Endothelial cell of umbilical vein (primary cell): ENCODE data around the gene FMN1. TPM values are rescaled to one million over a fixed set of nuclear protein-coding genes. Genes with fewer than 3 reads are reported as not detected.

Experiments used
- BruUV-seq: library from RNA; stranded (reverse); fragments of 400-500 nt; replicated peaks from 2 replicates; lab custom pipeline; 2021; lab: Mats Ljungman, UMichigan
- CTCF ChIA-PET: fragments of 300-600, 350-600 bp; sonication (Branson Sonifier 250); formaldehyde crosslinking; loops from one replicate; lab custom pipeline; 2021; ENCODE audit warnings: antibody characterized with exemption, inconsistent platforms; lab: Charles Lee
- POLR2A ChIA-PET: fragments of 300-600, 350-600 bp; sonication (Branson Sonifier 250); formaldehyde crosslinking; loops from one replicate; lab custom pipeline; 2021; ENCODE audit warnings: antibody characterized with exemption, inconsistent platforms; lab: Charles Lee
- DNase-seq: peaks from one replicate; pipeline ENCODE4 v3.0.0-alpha.2; 2011; ENCODE audit warnings: low read depth, low spot score
- FAIRE-seq: peaks from 2 replicates; lab custom pipeline; 2011; peaks lifted over from hg19 to GRCh38; lab: Jason Lieb, UNC
- H2AFZ ChIP-seq: 2 replicates; pipeline ENCODE4 v1.6.0; 2012; ENCODE audit warnings: low read depth, low read length, control low read depth, inconsistent platforms
- H3K27ac ChIP-seq: 2 replicates; pipeline ENCODE4 v1.5.1; 2011; ENCODE audit warnings: low read depth, mild to moderate bottlenecking, control low read depth, low read length, moderate library complexity; ENCODE audit not compliant: insufficient read depth
- H3K27me3 ChIP-seq, 2 experiments: 2 replicates each; pipeline versions ENCODE4 v1.6.0 to v1.6.1; 2011; ENCODE audit warnings: low read length in 2 of 2, mixed read lengths in 1 of 2; ENCODE audit not compliant: control insufficient read depth in 2 of 2, insufficient read depth in 2 of 2
- H3K36me3 ChIP-seq, 2 experiments: 2 replicates in 1 of 2; 3 replicates in 1 of 2; pipeline ENCODE4 v1.5.1; 2011; ENCODE audit warnings: low read length in 2 of 2, mild to moderate bottlenecking in 1 of 2, moderate library complexity in 1 of 2; ENCODE audit not compliant: control insufficient read depth in 2 of 2, insufficient read depth in 2 of 2; ENCODE audit errors: extremely low read depth in 1 of 2
- H3K4me1 ChIP-seq: 3 replicates; pipeline ENCODE4 v1.5.1; 2011; ENCODE audit warnings: mild to moderate bottlenecking, low read length; ENCODE audit not compliant: control insufficient read depth, insufficient read depth; ENCODE audit errors: extremely low read depth
- H3K4me2 ChIP-seq: 2 replicates; pipeline ENCODE4 v1.6.1; 2011; ENCODE audit warnings: low read length, control low read depth, mixed read lengths; ENCODE audit not compliant: insufficient read depth
- H3K4me3 ChIP-seq, 3 experiments: fragments of 200-600 bp in 1 of 3; sonication (generic), shearing (Covaris generic) in 1 of 3; replicated peaks in 1 of 3; 2 replicates each; pipeline ENCODE4 v1.5.1; 2011 to 2016; ENCODE audit warnings: control low read depth in 3 of 3, low read length in 3 of 3, mild to moderate bottlenecking in 2 of 3, inconsistent platforms in 1 of 3, low read depth in 1 of 3, moderate library complexity in 1 of 3; ENCODE audit not compliant: insufficient read depth in 1 of 3
- H3K79me2 ChIP-seq: 2 replicates; pipeline ENCODE4 v1.6.0; 2012; ENCODE audit warnings: low read length, inconsistent platforms; ENCODE audit not compliant: control insufficient read depth, insufficient read depth
- H3K9ac ChIP-seq: replicated peaks from 2 replicates; pipeline ENCODE3; 2011; ENCODE audit warnings: low read length, control low read depth; ENCODE audit not compliant: insufficient read depth; ENCODE audit errors: extremely low read depth
- H3K9me1 ChIP-seq: replicated peaks from 3 replicates; pipeline ENCODE4 v1.6.0; 2011; ENCODE audit warnings: mild to moderate bottlenecking, low read length; ENCODE audit not compliant: control insufficient read depth, insufficient read depth; ENCODE audit errors: extremely low read depth
- H3K9me3 ChIP-seq: replicated peaks from 2 replicates; pipeline ENCODE4 v1.5.1; 2012; ENCODE audit warnings: low read length, inconsistent platforms; ENCODE audit not compliant: control insufficient read depth, insufficient read depth
- H4K20me1 ChIP-seq: replicated peaks from 2 replicates; pipeline ENCODE3; 2011; ENCODE audit warnings: mild to moderate bottlenecking, low read length; ENCODE audit not compliant: control insufficient read depth, insufficient read depth; ENCODE audit errors: extremely low read depth
- CTCF ChIP-seq, 2 donors: IDR thresholded peaks; 1 replicate in 1 of 2; 2 replicates in 1 of 2; pipeline ENCODE4 v1.5.1; 2011; ENCODE audit warnings: low read length in 2 of 2, mild to moderate bottlenecking in 2 of 2, moderate library complexity in 2 of 2, control low read depth in 1 of 2, inconsistent platforms in 1 of 2, low read depth in 1 of 2; ENCODE audit not compliant: insufficient read depth in 1 of 2; ENCODE audit errors: extremely low read depth in 1 of 2
- EZH2 ChIP-seq: IDR thresholded peaks from 2 replicates; pipeline ENCODE4 v1.6.1; 2012; ENCODE audit warnings: borderline replicate concordance, low read depth, mild to moderate bottlenecking, moderate library complexity, low read length, inconsistent platforms; ENCODE audit not compliant: severe bottlenecking
- FOS ChIP-seq: IDR thresholded peaks from 2 replicates; pipeline ENCODE4 v1.6.1; 2011; ENCODE audit warnings: mild to moderate bottlenecking, low read length, moderate library complexity, borderline replicate concordance; ENCODE audit not compliant: insufficient read depth
- GATA2 ChIP-seq: IDR thresholded peaks from 2 replicates; pipeline ENCODE4 v1.7.0; 2011; ENCODE audit warnings: low read depth, mild to moderate bottlenecking, moderate library complexity, mixed read lengths, low read length; ENCODE audit not compliant: insufficient read length, insufficient read depth
- JUN ChIP-seq: IDR thresholded peaks from 2 replicates; pipeline ENCODE4 v1.6.1; 2011; ENCODE audit warnings: borderline replicate concordance, low read depth; ENCODE audit not compliant: insufficient read length, insufficient read depth
- MAX ChIP-seq: IDR thresholded peaks from 2 replicates; pipeline ENCODE4 v1.6.1; 2011; ENCODE audit not compliant: insufficient read depth, insufficient read length
- MYC ChIP-seq: IDR thresholded peaks from one replicate; pipeline ENCODE4 v1.6.1; 2011; ENCODE audit warnings: mild to moderate bottlenecking, low read depth, low read length
- POLR2A ChIP-seq: IDR thresholded peaks from 2 replicates; pipeline ENCODE4 v1.6.1; 2012; ENCODE audit warnings: low read depth, mild to moderate bottlenecking, control low read depth, low read length
- POLR2AphosphoS5 ChIP-seq: IDR thresholded peaks from 2 replicates; pipeline ENCODE4 v1.6.1; 2012; ENCODE audit warnings: low read depth, mild to moderate bottlenecking, control low read depth, low read length, moderate library complexity; ENCODE audit not compliant: insufficient read depth
- dilution Hi-C: fragments of 300-500 bp; cut with MboI; formaldehyde crosslinking; loops from one replicate; pipeline ENCODE4 v1.15.0; 2019; ENCODE audit warnings: low sequenced_read_pairs; ENCODE audit not compliant: extremely low pct_ligation_motif_present
- intact Hi-C: fragments of 100-400 bp; cut with micrococcal nuclease; formaldehyde crosslinking; loops from one replicate; pipeline ENCODE4 v1.10.0; 2022
- polyA plus RNA-seq, 4 experiments: library from polyadenylated mRNA; depleted of rRNA in 3 of 4; stranded (reverse) in 3 of 4; unstranded in 1 of 4; fragments of >200 nt; gene quantifications; 2 replicates each; pipeline versions ENCODE4 v1.2.1 to v1.2.3, GENCODE V29; 2011 to 2012; ENCODE audit warnings: missing spikeins in 1 of 4
- total RNA-seq: library from RNA; stranded (reverse); gene quantifications from 2 replicates; pipeline ENCODE4 v1.2.3, GENCODE V29; 2021

The FMN1 gene
- total and polyA plus RNA-seq, 2 donors (not counting 3 experiments of a cell fraction or from before 2014, with no cell fraction given), result 0.01 to 0.29 TPM

- no peak overlapping the region for H3K4me3 ChIP-seq
- H3K27ac ChIP-seq, result no peak overlapping the region
- FAIRE-seq, result no peak
- no peaks in the 10 kb centered on the region for H3K9me3 ChIP-seq
- no peaks in the 10 kb centered on the region for H4K20me1 ChIP-seq
- no TSS peak for BruUV-seq
- no peaks in the 10 kb centered on the region for H3K79me2 ChIP-seq
- no peak overlapping the region for H2AFZ ChIP-seq
- intact Hi-C loops (no loop called here), dilution Hi-C loops (loop anchor here (25.0 kb wide), 1 partner anchor 296 kb away; no protein-coding TSS in a partner anchor)
- CTCF ChIA-PET, result interaction anchor here (1.2 to 1.7 kb wide), 4 partner anchors 10 to 328 kb away, joined by 3 to 7 read pairs (median 4); no protein-coding TSS in a partner anchor
- peaks cover 6 to 8% of the 10 kb centered on the region in 2 experiments for H3K27me3 ChIP-seq
- POLR2A ChIA-PET, result no interaction called here
- no peak overlapping the region for H3K4me2 ChIP-seq
- no peaks in the 10 kb centered on the region for H3K9me1 ChIP-seq
- H3K36me3 ChIP-seq, result no peaks in the 10 kb centered on the region
- no peaks in the 10 kb centered on the region for H3K4me1 ChIP-seq
- H3K9ac ChIP-seq, result no peak overlapping the region
- DNase-seq, result no peak
- TF ChIP-seq EZH2 (no peak), CTCF (IDR thresholded peaks at IDR 0.05; ENCODE audit: extremely low read depth in 1 of 2, insufficient read depth in 1 of 2, low read depth in 1 of 2, low read length in 2 of 2) (no peak), POLR2A (no peak), MAX (no peak), MYC (no peak), FOS (no peak), POLR2AphosphoS5 (no peak), GATA2 (no peak), JUN (no peak)
These were observed 210.8 kb downstream of the FMN1 start for GRCh38 chr15:32983679-32984078.
